Posterior cingulate gyrus (tissue), 11 donors: ENCODE results near the gene FBXL19.

Source experiments
- DNase-seq, 10 donors: peaks; one replicate each; pipeline versions ENCODE4 v3.0.0 to v3.0.0-alpha.2; 2020 to 2021; ENCODE audit warnings: mixed read lengths in 3 of 10
- intact Hi-C: fragments of 100-400 bp; cut with DNase I; formaldehyde crosslinking; loops from one replicate; pipeline ENCODE4 v1.15.1; 2023

FBXL19 gene

GRCh38 chr16:30996985-30997724 is 73.8 kb downstream of the FBXL19 start:
- intact Hi-C loops, result no loop called here
- peak in 5 of 10 donors; percentile 33 to 87 (median 36) for DNase-seq

- intact Hi-C loops, result no loop called here
- no peak for DNase-seq
These were observed 74.6 kb downstream of the FBXL19 start for GRCh38 chr16:30997725-30998711.
